Measurements from ENCODE around the gene CCL8.

CCL8 gene

GRCh38 chr17:34352191-34352590 lies 33.0 kb downstream of the CCL8 start:
- H3K36me3 Mint-ChIP-seq, result no peaks in the 10 kb centered on the region
- no peaks in the 10 kb centered on the region for H3K4me1 Mint-ChIP-seq
- H3K27ac Mint-ChIP-seq, result no peak overlapping the region
- H3K4me3 Mint-ChIP-seq, result no peak overlapping the region
- peaks cover 3% of the 10 kb centered on the region for H3K9me3 Mint-ChIP-seq
- peaks cover 4% of the 10 kb centered on the region for H3K27me3 Mint-ChIP-seq

GRCh38 chr17:34354637-34355036 lies 35.4 kb downstream of the CCL8 start:
- Mint-ChIP-seq H3K4me1 (no peaks in the 10 kb centered on the region), H3K9me3 (peaks cover 3% of the 10 kb centered on the region), H3K27me3 (peaks cover 4% of the 10 kb centered on the region), H3K36me3 (no peaks in the 10 kb centered on the region), H3K4me3 (no peak overlapping the region), H3K27ac (no peak overlapping the region)

GRCh38 chr17:34356194-34356593 lies 37.0 kb downstream of the CCL8 start, which contains the start of gene CCL13:
Gene CCL13, plus strand, starts transcription at chr17:34356480. Its CDS starts 47 bp downstream, at chr17:34356527.
- H3K4me3 Mint-ChIP-seq, result no peak within 1 kb of the TSS
- H3K36me3 Mint-ChIP-seq, result no peaks in the 10 kb centered on the region
- H3K27ac Mint-ChIP-seq, result no peak within 1 kb of the TSS
- H3K27me3 Mint-ChIP-seq, result peaks cover 4% of the 10 kb centered on the region
- H3K9me3 Mint-ChIP-seq, result peaks cover 3% of the 10 kb centered on the region
- H3K4me1 Mint-ChIP-seq, result no peaks in the 10 kb centered on the region

- Mint-ChIP-seq H3K9me3 (peaks cover 3% of the 10 kb centered on the region), H3K4me3 (no peak overlapping the region), H3K36me3 (no peaks in the 10 kb centered on the region), H3K27ac (no peak overlapping the region), H3K27me3 (peaks cover 5% of the 10 kb centered on the region), H3K4me1 (no peaks in the 10 kb centered on the region)
These were observed 38.2 kb downstream of the CCL8 start for GRCh38 chr17:34357398-34357797.

GRCh38 chr17:34358631-34359030 lies 39.4 kb downstream of the CCL8 start:
- no peak overlapping the region for H3K27ac Mint-ChIP-seq
- no peaks in the 10 kb centered on the region for H3K4me1 Mint-ChIP-seq
- H3K9me3 Mint-ChIP-seq, result peaks cover 3% of the 10 kb centered on the region
- no peaks in the 10 kb centered on the region for H3K36me3 Mint-ChIP-seq
- no peak overlapping the region for H3K4me3 Mint-ChIP-seq
- H3K27me3 Mint-ChIP-seq, result peaks cover 5% of the 10 kb centered on the region

GRCh38 chr17:34360601-34361270 lies 41.5 kb downstream of the CCL8 start:
- Mint-ChIP-seq H3K4me3 (no peak overlapping the region), H3K36me3 (no peaks in the 10 kb centered on the region), H3K9me3 (no peaks in the 10 kb centered on the region), H3K4me1 (peaks cover 7% of the 10 kb centered on the region), H3K27ac (no peak overlapping the region), H3K27me3 (peaks cover 4% of the 10 kb centered on the region)

GRCh38 chr17:34361478-34362061 lies 42.3 kb downstream of the CCL8 start:
- no peaks in the 10 kb centered on the region for H3K36me3 Mint-ChIP-seq
- no peaks in the 10 kb centered on the region for H3K9me3 Mint-ChIP-seq
- H3K27me3 Mint-ChIP-seq, result peaks cover 3% of the 10 kb centered on the region
- H3K4me1 Mint-ChIP-seq, result peaks cover 7% of the 10 kb centered on the region
- no peak overlapping the region for H3K27ac Mint-ChIP-seq
- no peak overlapping the region for H3K4me3 Mint-ChIP-seq

- peaks cover 3% of the 10 kb centered on the region for H3K27me3 Mint-ChIP-seq
- H3K4me1 Mint-ChIP-seq, result peaks cover 7% of the 10 kb centered on the region
- no peaks in the 10 kb centered on the region for H3K9me3 Mint-ChIP-seq
- no peaks in the 10 kb centered on the region for H3K36me3 Mint-ChIP-seq
- H3K4me3 Mint-ChIP-seq, result no peak within 1 kb of the TSS
- no peak within 1 kb of the TSS for H3K27ac Mint-ChIP-seq
These were observed 44.0 kb downstream of the CCL8 start, which contains the start of gene CCL1 for GRCh38 chr17:34363183-34363661. Gene CCL1, minus strand, starts transcription at chr17:34363233. Its CDS starts 72 bp downstream, at chr17:34363161.

GRCh38 chr17:34364751-34365150 lies 45.5 kb downstream of the CCL8 start:
- no peak overlapping the region for H3K4me3 Mint-ChIP-seq
- no peaks in the 10 kb centered on the region for H3K36me3 Mint-ChIP-seq
- no peak overlapping the region for H3K27ac Mint-ChIP-seq
- H3K27me3 Mint-ChIP-seq, result peaks cover 3% of the 10 kb centered on the region
- peaks cover 7% of the 10 kb centered on the region for H3K4me1 Mint-ChIP-seq
- no peaks in the 10 kb centered on the region for H3K9me3 Mint-ChIP-seq

- Mint-ChIP-seq H3K27ac (no peak overlapping the region), H3K4me3 (no peak overlapping the region), H3K9me3 (no peaks in the 10 kb centered on the region), H3K36me3 (no peaks in the 10 kb centered on the region), H3K27me3 (peaks cover 3% of the 10 kb centered on the region), H3K4me1 (peaks cover 7% of the 10 kb centered on the region)
These were observed 46.1 kb downstream of the CCL8 start for GRCh38 chr17:34365340-34365739.

- Mint-ChIP-seq H3K27ac (no peak overlapping the region), H3K27me3 (peaks cover 3% of the 10 kb centered on the region), H3K4me3 (no peak overlapping the region), H3K9me3 (no peaks in the 10 kb centered on the region), H3K4me1 (peaks cover 7% of the 10 kb centered on the region), H3K36me3 (no peaks in the 10 kb centered on the region)
These were observed 46.8 kb downstream of the CCL8 start for GRCh38 chr17:34366010-34366409.

GRCh38 chr17:34366529-34367107 lies 47.4 kb downstream of the CCL8 start:
- no peaks in the 10 kb centered on the region for H3K36me3 Mint-ChIP-seq
- peaks cover 3% of the 10 kb centered on the region for H3K27me3 Mint-ChIP-seq
- H3K4me1 Mint-ChIP-seq, result peaks cover 7% of the 10 kb centered on the region
- H3K4me3 Mint-ChIP-seq, result no peak overlapping the region
- H3K9me3 Mint-ChIP-seq, result no peaks in the 10 kb centered on the region
- H3K27ac Mint-ChIP-seq, result no peak overlapping the region

- Mint-ChIP-seq H3K4me3 (no peak overlapping the region), H3K36me3 (no peaks in the 10 kb centered on the region), H3K4me1 (peaks cover 7% of the 10 kb centered on the region), H3K27ac (no peak overlapping the region), H3K27me3 (peaks cover 1% of the 10 kb centered on the region), H3K9me3 (no peaks in the 10 kb centered on the region)
These were observed 48.4 kb downstream of the CCL8 start for GRCh38 chr17:34367486-34368195.

- Mint-ChIP-seq H3K4me3 (no peak overlapping the region), H3K9me3 (no peaks in the 10 kb centered on the region), H3K27ac (no peak overlapping the region), H3K36me3 (no peaks in the 10 kb centered on the region), H3K4me1 (peaks cover 7% of the 10 kb centered on the region), H3K27me3 (peaks cover 1% of the 10 kb centered on the region)
These were observed 49.1 kb downstream of the CCL8 start for GRCh38 chr17:34368196-34368945.

GRCh38 chr17:34368946-34369500 lies 49.8 kb downstream of the CCL8 start:
- Mint-ChIP-seq H3K4me1 (peaks cover 7% of the 10 kb centered on the region), H3K27ac (no peak overlapping the region), H3K4me3 (no peak overlapping the region), H3K27me3 (peaks cover 1% of the 10 kb centered on the region), H3K9me3 (no peaks in the 10 kb centered on the region), H3K36me3 (no peaks in the 10 kb centered on the region)
